Epidermal melanocyte (primary cell): Measurements from ENCODE around the gene ATP1B4.
"Not testable (repeated sequence)": the region's sequence is repeated elsewhere in the genome, so short reads cannot be mapped to it uniquely, and the experiment has no call there.

Experiments used
- DNase-seq: peaks from one replicate; pipeline ENCODE4 v3.0.0; 2011; ENCODE audit warnings: low spot score; ENCODE audit not compliant: insufficient read length

The ATP1B4 gene

GRCh38 chrX:120361764-120362305 lies at the start of gene ATP1B4:
TSS of gene ATP1B4 (plus strand) at chrX:120362089. CDS start at chrX:120362169, 80 bp downstream.
- no peak for DNase-seq

GRCh38 chrX:120315776-120316175 lies 46.1 kb upstream of the ATP1B4 start:
- no peak for DNase-seq

- no peak for DNase-seq
These were observed 45.2 kb upstream of the ATP1B4 start for GRCh38 chrX:120316587-120317283.

GRCh38 chrX:120318411-120318810 lies 43.5 kb upstream of the ATP1B4 start:
- DNase-seq, result no peak

GRCh38 chrX:120321520-120322281 lies 40.2 kb upstream of the ATP1B4 start:
- DNase-seq, result no peak

- DNase-seq, result no peak
These were observed 30.8 kb upstream of the ATP1B4 start for GRCh38 chrX:120331116-120331515.

- no peak for DNase-seq
These were observed 29.5 kb upstream of the ATP1B4 start for GRCh38 chrX:120332394-120332793.

- no peak for DNase-seq
These were observed 27.7 kb upstream of the ATP1B4 start for GRCh38 chrX:120334151-120334550.

GRCh38 chrX:120334603-120335002 lies 27.3 kb upstream of the ATP1B4 start:
- no peak for DNase-seq

- no peak for DNase-seq
These were observed 26.6 kb upstream of the ATP1B4 start for GRCh38 chrX:120335289-120335688.

GRCh38 chrX:120336899-120337298 lies 25.0 kb upstream of the ATP1B4 start:
- no peak for DNase-seq

GRCh38 chrX:120344566-120344965 lies 17.3 kb upstream of the ATP1B4 start:
- DNase-seq, result not testable (repeated sequence)

- DNase-seq, result no peak
These were observed 11.3 kb upstream of the ATP1B4 start for GRCh38 chrX:120350450-120351138.

GRCh38 chrX:120356084-120356483 lies 5.8 kb upstream of the ATP1B4 start:
- DNase-seq, result no peak

- no peak for DNase-seq
These were observed 4.7 kb upstream of the ATP1B4 start for GRCh38 chrX:120357186-120357585.

GRCh38 chrX:120358737-120359456 lies 3.0 kb upstream of the ATP1B4 start:
- no peak for DNase-seq

- DNase-seq, result no peak
These were observed 3.4 kb downstream of the ATP1B4 start for GRCh38 chrX:120365320-120365719.

- no peak for DNase-seq
These were observed 4.1 kb downstream of the ATP1B4 start for GRCh38 chrX:120365968-120366367.

- DNase-seq, result no peak
These were observed 4.9 kb downstream of the ATP1B4 start for GRCh38 chrX:120366794-120367193.

GRCh38 chrX:120367402-120368109 lies 5.7 kb downstream of the ATP1B4 start:
- no peak for DNase-seq
